ENCODE data around the gene TMEM132A.

Gene TMEM132A

DNA sequence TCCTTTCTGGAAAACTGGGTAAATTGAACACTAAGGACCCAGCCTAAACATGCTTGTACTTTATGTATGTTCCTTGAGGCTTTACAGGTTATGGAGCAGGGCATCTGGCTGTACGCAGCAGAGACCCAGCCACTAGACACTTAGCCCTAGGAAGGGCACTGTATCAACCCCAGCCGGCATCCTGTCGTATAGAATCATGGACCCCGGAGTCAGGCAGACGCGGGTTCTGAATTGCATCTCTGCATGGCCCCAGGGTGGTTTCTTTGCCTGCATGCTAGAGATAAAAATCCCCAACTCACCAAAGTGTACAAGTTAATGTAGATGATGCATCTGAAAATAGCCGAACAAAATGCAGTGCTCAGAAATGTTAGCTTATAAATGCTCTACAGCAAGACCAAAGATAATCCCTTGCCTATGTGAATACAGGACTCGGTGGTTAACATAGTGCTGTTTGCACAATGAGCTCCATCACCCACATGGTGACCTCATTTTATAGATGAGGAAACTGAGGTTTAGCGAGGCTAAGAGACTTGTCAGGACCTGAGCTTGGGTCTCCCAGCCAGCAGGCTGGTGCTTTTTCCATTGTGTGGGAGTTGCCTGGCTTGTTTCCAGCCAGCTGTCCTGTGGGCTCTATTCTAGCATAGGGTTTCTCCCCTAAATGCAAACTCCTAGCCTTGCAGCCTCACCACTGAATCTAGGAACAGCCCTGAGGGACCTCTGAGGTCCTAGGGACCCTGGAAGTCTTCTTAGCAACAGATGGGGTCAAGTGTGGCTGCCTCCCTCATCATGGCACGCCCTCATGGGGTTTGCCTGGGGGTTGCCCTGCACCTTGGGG is 54.5 kb downstream of the TMEM132A start:
- peak in 2 of 10 donors; percentile 46 to 51 for DNase-seq
- intact Hi-C loops (cut with DNase I): no loop called here

DNA sequence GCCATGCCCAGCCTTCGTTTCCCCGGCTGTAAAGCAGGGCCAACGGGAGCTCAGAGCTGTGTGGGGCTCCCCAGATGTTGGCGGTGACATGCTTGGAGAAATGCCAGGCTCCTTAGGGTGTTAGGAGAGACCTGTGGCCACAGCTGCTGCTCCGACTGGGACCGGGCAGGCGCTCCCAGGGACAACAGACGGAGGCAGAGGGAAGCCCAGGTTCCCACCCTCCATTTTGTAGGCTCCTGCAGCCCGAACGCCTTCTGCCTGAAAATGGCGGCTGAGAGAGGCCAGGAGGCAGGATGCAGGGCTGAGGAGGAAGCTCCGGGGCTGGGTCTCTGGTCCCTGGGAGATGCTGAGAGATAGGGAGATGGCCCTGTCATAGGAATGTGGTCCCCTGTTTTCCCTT is 57.3 kb downstream of the TMEM132A start:
- intact Hi-C loops (cut with DNase I): no loop called here
- no peak for DNase-seq

DNA sequence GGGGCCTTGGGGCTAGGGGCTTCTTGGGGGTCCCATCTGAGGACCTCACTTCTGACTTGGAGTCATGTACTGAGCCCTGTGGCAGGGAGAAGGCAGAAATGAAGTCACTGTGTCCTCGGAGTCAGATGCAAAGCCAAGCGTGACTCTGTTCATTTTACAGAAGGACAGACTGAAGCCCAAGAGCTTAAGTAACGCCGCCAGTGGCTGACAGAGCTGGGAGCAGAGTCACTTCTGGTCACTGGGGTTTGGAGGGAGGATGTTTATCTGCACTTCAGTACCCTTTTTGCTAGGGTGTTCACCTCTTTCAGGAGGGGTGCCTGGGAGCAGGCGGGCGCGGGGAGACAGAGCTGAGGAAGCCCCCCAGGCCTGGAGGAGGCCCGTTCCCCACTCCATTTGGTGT is 57.9 kb downstream of the TMEM132A start:
- DNase-seq: no peak
- intact Hi-C loops (cut with DNase I): no loop called here

DNA sequence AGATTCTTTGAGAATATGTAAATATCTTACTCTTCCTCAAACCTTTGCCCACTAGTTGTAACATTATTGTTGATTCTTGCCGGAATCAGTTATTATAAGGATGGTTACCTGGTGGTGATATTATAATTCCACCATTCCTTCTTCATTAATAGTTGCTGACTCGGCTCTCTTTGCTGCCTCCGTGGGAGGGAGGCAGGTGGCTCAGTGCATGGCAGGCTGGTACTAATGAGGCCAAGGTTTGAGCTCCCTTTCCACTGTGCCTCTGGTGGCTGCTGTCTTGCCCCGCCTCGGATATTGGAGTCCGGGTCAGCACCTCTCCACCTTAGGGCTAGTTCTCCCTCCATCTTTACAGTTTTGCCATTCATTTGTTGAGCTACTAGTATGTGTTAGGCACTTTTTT is 59.9 kb downstream of the TMEM132A start:
- intact Hi-C loops (cut with DNase I): no loop called here
- DNase-seq: peak in 1 of 10 donors; percentile 62

DNA sequence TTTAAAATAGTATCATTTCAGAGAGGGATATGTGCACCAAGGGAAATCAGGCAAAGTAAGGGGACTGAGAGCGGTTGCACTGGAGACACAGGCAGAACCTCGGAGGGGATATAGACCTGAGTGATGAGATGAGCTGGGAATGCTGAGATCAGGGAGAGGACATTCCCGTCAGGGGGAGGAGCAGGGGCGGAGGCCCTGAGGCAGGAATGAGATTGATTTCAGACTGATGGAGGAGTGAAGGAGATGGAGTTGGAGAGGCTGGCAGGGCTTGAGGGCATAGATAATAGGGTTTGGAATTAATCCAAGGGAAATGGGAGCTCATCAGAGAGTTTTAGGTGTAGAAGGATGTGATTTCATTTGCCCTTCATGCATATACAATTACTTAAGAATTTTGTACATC is 60.4 kb downstream of the TMEM132A start:
- intact Hi-C loops (cut with DNase I): no loop called here

DNA sequence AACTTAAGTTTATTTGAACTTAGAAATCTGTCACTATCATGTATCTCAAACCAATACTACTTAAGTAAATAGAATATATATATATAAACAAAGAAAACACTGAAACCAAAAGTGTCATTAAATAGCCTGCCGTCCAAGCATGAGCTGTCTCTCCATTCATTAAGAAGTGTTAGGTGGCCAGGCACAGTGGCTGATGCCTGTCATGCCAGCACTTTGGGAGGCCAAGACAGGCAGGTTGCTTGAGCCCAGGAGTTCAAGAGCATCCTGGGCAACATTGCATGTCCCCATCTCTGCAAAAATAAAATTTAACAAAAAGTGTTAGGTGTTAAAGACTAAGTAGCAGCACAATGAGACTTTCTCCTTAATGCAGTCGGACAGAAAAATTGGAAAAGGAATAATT is 61.2 kb downstream of the TMEM132A start:
- DNase-seq: no peak
- intact Hi-C loops (cut with DNase I): no loop called here

More for the DNA sequence above, 60.4 kb downstream of the TMEM132A start:
- DNase-seq: no peak

DNA sequence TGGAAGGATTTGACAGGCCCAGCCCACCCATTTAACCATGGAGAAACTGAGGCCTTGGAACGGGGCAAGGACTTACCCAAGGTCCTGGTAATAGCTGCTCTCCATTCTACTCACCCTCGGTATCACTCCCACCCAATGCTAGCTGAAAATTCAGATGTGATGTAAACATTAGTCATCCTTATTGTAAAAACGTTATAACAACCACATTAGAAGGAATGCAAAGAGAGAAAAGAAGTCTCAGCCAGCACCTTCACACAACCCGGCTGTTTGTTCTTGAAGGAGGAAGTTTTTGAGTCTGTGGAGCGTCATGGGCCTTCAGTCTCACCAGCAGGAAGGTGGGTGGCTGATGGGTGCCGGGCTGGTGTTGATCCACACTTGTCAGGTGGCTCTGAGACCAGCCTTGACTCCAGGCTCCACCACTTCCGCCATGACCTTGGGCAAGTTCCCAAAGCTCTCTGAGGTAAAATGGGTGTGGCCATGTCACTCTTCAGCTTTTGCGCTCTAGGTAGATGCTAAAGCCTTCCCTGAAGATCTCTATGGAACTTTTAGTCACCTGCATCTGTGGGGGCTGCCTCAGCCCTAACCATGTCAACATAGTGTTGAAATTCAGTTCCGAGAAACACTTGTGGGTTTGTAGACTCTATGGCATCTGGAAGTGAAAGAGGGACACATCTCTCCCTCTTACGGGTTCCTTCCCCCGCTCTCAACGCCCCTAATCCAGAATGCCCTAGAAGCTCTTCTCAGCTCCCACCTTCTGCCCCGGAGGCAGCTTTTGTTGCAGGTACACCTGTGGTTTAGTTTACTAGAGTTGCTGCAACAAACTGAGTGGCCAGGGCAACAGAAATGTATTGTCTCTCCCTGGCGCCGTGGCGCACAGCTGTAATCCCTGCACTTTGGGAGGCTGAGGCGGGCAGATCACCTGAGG is 62.0 kb downstream of the TMEM132A start:
- DNase-seq: peak in 2 of 10 donors; percentile 76 to 82
- intact Hi-C loops (cut with DNase I): no loop called here
